HL-60 (cell line): ENCODE measurements around the gene PANK4.

Experiments used
- DNase-seq, 2 experiments: peaks; one replicate each; pipeline ENCODE4 v3.0.0-alpha.2; 2010 to 2020; ENCODE audit warnings: low read depth in 1 of 2, low spot score in 1 of 2
- H3K27ac ChIP-seq: fragments of 250-450 bp; sonication (Bioruptor Pico); replicated peaks from 2 replicates; pipeline ENCODE4 v1.5.1; 2020; ENCODE audit warnings: mild to moderate bottlenecking, moderate library complexity
- H3K27me3 ChIP-seq: fragments of 250-450 bp; sonication (Bioruptor Pico); 2 replicates; pipeline ENCODE4 v1.5.1; 2021; ENCODE audit warnings: mild to moderate bottlenecking, moderate library complexity; ENCODE audit not compliant: insufficient read depth, poor library complexity, severe bottlenecking
- H3K4me3 ChIP-seq: replicated peaks from 2 replicates; pipeline ENCODE4 v1.5.1; 2011; ENCODE audit warnings: mild to moderate bottlenecking, control low read depth, low read length; ENCODE audit not compliant: insufficient read depth
- CTCF ChIP-seq: IDR thresholded peaks from one replicate; pipeline ENCODE4 v1.5.1; 2011; ENCODE audit warnings: low read length, control low read depth, inconsistent platforms; ENCODE audit not compliant: insufficient read depth
- GABPA ChIP-seq: IDR thresholded peaks from 2 replicates; pipeline ENCODE4 v1.6.1; 2012; ENCODE audit warnings: low read depth
- POLR2AphosphoS5 ChIP-seq: IDR thresholded peaks from 2 replicates; pipeline ENCODE4 v1.6.1; 2012; ENCODE audit warnings: low read depth
- REST ChIP-seq: IDR thresholded peaks from 2 replicates; pipeline ENCODE4 v1.6.1; 2012; ENCODE audit warnings: low read depth; ENCODE audit not compliant: insufficient replicate concordance
- SPI1 ChIP-seq: IDR thresholded peaks from 2 replicates; pipeline ENCODE4 v1.6.1; 2012; ENCODE audit warnings: low read depth, mild to moderate bottlenecking, borderline replicate concordance

PANK4 gene

GRCh38 chr1:2523891-2524609 is 2.3 kb downstream of the PANK4 start:
- H3K27me3 ChIP-seq, result peaks cover 22% of the 10 kb centered on the region
- H3K4me3 ChIP-seq, result no peak overlapping the region
- no peak for DNase-seq
- no peak for TF ChIP-seq GABPA
- TF ChIP-seq SPI1, result no peak
- no peak for TF ChIP-seq POLR2AphosphoS5
- no peak for TF ChIP-seq CTCF
- no peak for TF ChIP-seq REST
- H3K27ac ChIP-seq, result no peak overlapping the region

- no peak overlapping the region for H3K27ac ChIP-seq
- TF ChIP-seq SPI1 (no peak), GABPA (no peak), POLR2AphosphoS5 (no peak), CTCF (no peak), REST (no peak)
- H3K27me3 ChIP-seq, result peaks cover 15% of the 10 kb centered on the region
- DNase-seq, result no peak
- no peak overlapping the region for H3K4me3 ChIP-seq
Measured at GRCh38 chr1:2523191-2523890, 3.1 kb downstream of the PANK4 start.

- H3K4me3 ChIP-seq, result no peak overlapping the region
- TF ChIP-seq POLR2AphosphoS5 (no peak), GABPA (no peak), SPI1 (no peak), CTCF (no peak), REST (no peak)
- no peak overlapping the region for H3K27ac ChIP-seq
- H3K27me3 ChIP-seq, result peaks cover 4% of the 10 kb centered on the region
- no peak for DNase-seq
Measured at GRCh38 chr1:2522230-2522629, 4.2 kb downstream of the PANK4 start.
